SK-MEL-5 (cell line): ENCODE measurements around the gene FNDC3A. TPM values are rescaled to one million over a fixed set of nuclear protein-coding genes. Genes with fewer than 3 reads are reported as not detected.

Experiments used
- DNase-seq: peaks from one replicate; pipeline ENCODE4 v3.0.0-alpha.2; 2016; ENCODE audit warnings: low read depth, low spot score
- in situ Hi-C: cut with HindIII; loops from 2 replicates; pipeline ENCODE4 v1.10.0; 2016; ENCODE audit warnings: low sequenced_read_pairs, high pct_unique_total_duplicates, low pct_unique_long_range_greater_than_20kb
- total RNA-seq: library from RNA; depleted of rRNA; stranded (reverse); fragments of >200 nt; shearing (Covaris generic); gene quantifications from 2 replicates; pipeline ENCODE4 v1.2.3, GENCODE V29; 2014

FNDC3A gene
- total RNA-seq, 1 experiment from 2014 or later = 116 TPM

DNA sequence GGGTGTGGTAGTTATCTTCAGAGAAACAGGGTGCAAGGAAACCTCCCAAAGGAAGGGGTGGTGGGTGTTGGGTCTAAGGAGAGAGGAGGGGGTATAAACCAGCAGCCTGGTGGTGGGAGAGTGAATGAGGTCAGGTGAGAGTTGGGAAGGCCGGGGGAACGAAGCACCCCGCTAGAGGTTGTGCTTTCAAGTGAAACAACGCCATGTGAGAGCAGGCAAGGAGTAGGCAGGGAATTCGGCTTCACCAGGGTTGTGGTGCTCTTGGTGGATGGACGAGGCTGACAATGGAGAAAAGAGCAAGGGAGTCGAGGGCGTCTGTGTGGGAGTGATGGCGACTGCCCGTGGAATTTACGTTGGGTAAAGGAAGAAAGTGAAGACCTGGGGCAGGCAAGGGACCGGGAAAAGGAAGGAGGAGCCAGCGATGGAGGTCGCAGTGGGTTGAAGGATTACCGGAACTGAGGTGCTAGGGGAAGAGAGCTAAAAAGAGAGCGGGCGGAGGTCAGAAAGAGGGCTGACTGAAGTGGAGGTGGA lies 242.3 kb downstream of the FNDC3A start:
- in situ Hi-C loops = no loop called here

GRCh38 chr13:49218493-49219051 lies 242.9 kb downstream of the FNDC3A start:
- in situ Hi-C loops = no loop called here
- no peak for DNase-seq

More for the DNA sequence above, 242.3 kb downstream of the FNDC3A start:
- no peak for DNase-seq

DNA sequence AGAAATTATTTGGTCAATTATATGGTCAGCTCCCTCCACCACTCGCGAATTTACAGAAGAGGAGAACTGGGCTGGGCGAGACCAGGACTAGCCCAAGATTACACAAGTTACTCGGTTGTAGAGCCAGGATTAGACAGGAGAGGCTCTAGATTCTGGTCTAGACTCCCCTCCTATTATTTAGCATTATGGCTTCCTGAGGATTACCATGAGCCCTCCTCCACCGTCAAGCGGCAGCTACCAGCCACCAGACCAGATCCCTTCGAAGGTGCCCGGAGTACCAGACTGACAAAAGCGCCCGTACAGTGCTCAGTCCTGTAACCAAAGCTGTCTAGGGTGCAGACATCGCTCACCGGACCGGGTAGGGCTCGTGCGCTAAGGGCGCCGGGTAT lies 243.9 kb downstream of the FNDC3A start:
- in situ Hi-C loops = no loop called here
- no peak for DNase-seq

- peak; percentile 32 for DNase-seq
- in situ Hi-C loops = no loop called here
Measured at GRCh38 chr13:49220036-49220855, 244.5 kb downstream of the FNDC3A start, which contains the start of gene MLNR. MLNR (plus strand) TSS chr13:49220338; CDS start chr13:49220338, 0 bp downstream.

DNA sequence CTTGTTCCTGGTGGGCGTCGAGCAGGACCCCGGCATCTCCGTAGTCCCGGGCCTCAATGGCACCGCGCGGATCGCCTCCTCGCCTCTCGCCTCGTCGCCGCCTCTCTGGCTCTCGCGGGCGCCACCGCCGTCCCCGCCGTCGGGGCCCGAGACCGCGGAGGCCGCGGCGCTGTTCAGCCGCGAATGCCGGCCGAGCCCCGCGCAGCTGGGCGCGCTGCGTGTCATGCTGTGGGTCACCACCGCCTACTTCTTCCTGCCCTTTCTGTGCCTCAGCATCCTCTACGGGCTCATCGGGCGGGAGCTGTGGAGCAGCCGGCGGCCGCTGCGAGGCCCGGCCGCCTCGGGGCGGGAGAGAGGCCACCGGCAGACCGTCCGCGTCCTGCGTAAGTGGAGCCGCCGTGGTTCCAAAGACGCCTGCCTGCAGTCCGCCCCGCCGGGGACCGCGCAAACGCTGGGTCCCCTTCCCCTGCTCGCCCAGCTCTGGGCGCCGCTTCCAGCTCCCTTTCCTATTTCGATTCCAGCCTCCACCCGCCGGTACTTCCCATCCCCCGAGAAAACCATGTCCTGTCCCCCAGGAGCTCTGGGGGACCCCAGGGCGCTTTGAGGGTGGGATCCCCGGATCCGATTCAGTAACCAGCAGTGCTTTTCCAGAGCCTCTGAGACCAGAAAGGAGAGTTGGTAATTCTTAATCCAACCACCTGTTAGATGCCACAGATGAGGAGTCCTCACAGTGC lies 245.3 kb downstream of the FNDC3A start:
- in situ Hi-C loops = no loop called here
- no peak for DNase-seq

DNA sequence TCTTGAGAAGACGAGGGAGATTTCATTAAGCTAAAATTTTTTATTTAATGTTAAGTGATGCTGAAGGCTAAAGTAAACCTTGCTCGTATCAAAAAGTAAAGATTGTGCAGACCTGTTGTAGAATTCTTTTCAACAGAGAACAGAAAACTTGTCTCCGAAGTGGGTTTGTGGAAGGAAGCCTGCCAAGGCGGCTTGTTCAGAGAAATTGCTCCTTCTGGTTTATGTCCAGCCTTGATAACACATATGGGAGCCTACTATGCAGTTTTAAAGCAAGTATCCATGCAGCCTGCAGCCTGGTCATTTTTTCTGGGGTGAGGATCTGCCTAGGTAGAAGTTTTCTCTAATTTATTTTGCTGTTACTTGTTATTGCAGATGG lies 245.9 kb downstream of the FNDC3A start:
- in situ Hi-C loops = no loop called here
- DNase-seq = no peak

DNA sequence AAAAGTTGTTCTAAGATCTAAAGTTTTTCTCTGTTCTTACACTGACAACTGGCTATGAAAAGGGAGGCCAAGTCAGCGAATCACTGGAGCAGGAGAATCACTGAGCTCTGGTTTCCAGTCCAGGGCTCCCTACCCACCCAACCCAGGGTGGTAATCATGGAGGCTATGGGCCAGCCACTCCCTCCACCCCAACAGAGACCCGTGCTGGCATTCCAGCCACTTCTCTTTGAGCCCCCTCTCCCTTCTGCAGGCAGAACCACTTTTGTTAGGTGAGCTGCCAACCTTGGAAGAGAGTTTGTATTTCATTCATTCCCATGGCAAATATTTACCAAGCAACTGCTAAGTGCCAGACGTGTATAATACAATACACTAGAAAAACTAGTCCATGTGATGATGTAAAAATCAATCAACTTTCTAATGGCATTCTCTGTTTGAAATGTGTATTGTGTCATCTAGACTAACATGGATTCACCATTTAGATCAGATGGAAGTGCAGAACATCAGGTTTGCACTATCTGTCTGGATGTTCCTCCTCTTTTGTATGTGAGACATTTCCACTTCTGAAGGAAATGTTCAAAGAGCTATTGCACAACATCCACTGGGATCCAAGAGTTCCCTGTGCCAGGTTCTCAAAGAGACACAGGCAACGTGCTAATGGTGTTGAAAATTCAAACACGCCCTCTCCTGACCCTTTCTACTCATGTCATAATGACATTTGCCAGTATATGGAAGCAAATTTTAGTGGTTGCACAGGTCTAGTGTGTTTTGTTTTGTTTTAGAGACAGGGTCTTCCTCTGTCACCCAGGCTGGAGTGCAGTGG lies 249.7 kb downstream of the FNDC3A start:
- in situ Hi-C loops = no loop called here
- no peak for DNase-seq

GRCh38 chr13:49226613-49227012 lies 250.9 kb downstream of the FNDC3A start:
- in situ Hi-C loops = no loop called here
- DNase-seq = no peak

- DNase-seq = no peak
- in situ Hi-C loops = no loop called here
Measured at GRCh38 chr13:49234741-49235140, 259.0 kb downstream of the FNDC3A start.

DNA sequence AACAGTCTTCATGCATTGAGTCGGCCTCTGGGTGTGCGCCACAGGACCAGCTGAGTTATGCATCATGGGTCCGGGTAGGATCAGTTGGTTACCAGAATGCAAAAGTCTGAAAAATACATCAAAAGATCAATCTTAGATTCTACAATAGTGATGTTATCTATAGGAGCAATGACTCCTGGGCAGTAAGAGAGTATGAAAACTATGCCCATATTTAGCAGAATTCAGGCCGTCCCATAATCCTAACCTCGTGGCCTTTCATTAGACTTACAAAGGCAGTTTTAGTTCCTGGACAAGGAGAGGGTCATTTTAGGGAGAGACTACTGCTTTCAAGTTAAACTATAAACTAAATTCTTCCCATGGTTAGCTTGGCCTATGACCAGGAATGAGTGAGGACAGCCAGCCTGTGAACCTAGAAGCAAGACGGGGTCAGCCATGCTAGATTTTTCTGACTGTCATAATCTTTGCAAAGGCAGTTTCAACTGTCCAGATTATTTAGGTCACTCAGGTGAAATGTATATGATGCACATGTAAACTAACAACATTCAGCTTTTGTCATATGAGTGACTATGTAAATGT lies 260.2 kb downstream of the FNDC3A start:
- in situ Hi-C loops = no loop called here
- no peak for DNase-seq

GRCh38 chr13:49238621-49239020 lies 262.9 kb downstream of the FNDC3A start:
- in situ Hi-C loops = no loop called here
- DNase-seq = no peak

GRCh38 chr13:49240017-49240416 lies 264.3 kb downstream of the FNDC3A start:
- in situ Hi-C loops = no loop called here
- peak; percentile 75 for DNase-seq

DNA sequence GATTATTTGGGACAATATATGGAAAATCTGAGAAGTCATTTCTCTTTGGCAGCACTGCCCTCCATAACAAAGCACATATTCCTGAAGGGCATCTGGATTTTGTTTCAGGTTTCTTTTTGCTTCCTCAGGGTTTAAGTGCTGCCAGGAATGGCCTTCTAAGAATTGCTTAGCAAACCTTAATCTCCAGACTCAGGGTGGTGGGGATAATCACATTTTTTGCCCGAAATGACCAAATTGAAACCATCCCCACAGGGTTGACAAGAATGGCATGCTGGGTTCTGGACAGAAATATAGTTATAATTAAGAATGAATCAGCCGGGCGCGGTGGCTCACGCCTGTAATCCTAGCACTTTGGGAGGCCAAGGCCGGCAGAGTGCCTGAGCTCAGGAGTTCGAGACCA lies 265.6 kb downstream of the FNDC3A start:
- in situ Hi-C loops = no loop called here
- DNase-seq = no peak

DNA sequence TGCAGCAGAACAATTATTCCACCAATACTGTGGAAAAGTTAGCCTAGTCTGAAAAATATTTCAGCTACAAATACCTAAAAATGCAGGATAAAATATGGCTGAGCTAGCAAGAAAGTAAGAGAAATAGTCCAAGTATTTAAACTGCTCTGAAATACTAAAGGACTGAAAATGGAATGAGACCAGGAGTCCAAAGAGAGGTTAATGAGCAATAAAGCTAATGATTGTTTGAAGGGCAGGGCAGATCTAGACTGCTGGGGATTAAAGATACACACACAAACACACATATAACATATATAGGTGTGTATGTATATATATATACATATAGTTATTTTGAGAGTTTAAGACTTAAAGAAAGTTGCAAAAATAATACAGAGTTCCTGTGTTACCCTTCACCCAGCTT lies 269.4 kb downstream of the FNDC3A start:
- in situ Hi-C loops = no loop called here

DNA sequence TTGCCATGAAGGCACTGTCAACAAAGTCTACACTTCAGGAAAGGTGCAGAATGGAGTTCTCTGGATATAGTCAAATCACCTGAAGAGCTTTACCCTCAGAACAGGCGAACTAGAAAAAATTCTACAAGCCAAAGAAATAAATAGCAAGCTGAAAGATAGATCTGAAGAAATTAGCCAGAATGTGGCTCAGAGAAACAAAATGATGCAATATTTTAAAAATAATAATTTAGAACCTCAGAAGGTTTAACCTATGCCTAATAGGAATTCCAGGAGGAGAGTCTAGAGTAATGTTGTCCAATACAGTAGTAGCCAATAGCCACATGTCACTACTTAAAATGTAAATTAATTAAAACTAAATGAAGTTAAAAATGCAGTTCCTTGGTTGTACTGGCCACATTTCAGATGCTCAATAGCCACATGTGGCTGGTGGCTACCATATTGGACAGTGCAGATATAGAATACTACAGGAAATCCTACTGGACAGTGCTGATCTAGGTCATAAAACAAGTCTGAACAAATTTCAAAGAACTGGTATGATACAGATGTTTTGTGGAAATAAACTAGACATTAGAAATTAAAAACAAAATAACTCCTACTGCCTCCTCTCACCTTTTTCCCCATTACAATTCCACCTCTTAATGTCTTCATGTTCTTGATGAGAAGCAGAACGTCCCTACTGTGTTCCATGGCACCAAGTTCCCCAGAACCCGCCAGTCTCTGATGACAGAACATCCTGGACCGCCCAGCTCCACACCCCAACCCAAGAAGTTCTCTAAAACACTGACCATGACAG lies 271.3 kb downstream of the FNDC3A start:
- in situ Hi-C loops = no loop called here
- DNase-seq = no peak

More for the DNA sequence above, 269.4 kb downstream of the FNDC3A start:
- no peak for DNase-seq
